HG03442 (cell line): ENCODE measurements around the gene THRAP3.

Experiments
- ATAC-seq: cut with Tn5 transposase; IDR thresholded peaks from one replicate; pipeline ENCODE4 v1.9.1; 2021; ENCODE audit warnings: mild to moderate bottlenecking, moderate library complexity; ENCODE audit not compliant: unreplicated experiment

THRAP3 gene

GRCh38 chr1:36297062-36297461 is 72.8 kb downstream of the THRAP3 start:
- ATAC-seq, result no peak

GRCh38 chr1:36298640-36299039 is 74.4 kb downstream of the THRAP3 start:
- no peak for ATAC-seq

- ATAC-seq, result no peak
Measured at GRCh38 chr1:36300526-36300925, 76.3 kb downstream of the THRAP3 start.

GRCh38 chr1:36301220-36301619 is 77.0 kb downstream of the THRAP3 start:
- ATAC-seq, result no peak

- ATAC-seq, result no peak
Measured at GRCh38 chr1:36303244-36303643, 79.0 kb downstream of the THRAP3 start.

- no peak for ATAC-seq
Measured at GRCh38 chr1:36303650-36304360, 79.6 kb downstream of the THRAP3 start.

- ATAC-seq, result no peak
Measured at GRCh38 chr1:36304521-36304920, 80.3 kb downstream of the THRAP3 start.

- ATAC-seq, result no peak
Measured at GRCh38 chr1:36304970-36305914, 81.0 kb downstream of the THRAP3 start.

GRCh38 chr1:36305915-36306209 is 81.6 kb downstream of the THRAP3 start:
- no peak for ATAC-seq

- ATAC-seq, result peak; percentile 26
Measured at GRCh38 chr1:36306210-36306901, 82.1 kb downstream of the THRAP3 start, which contains the start of gene SH3D21. Gene SH3D21 (plus strand): TSS chr1:36306368. CDS start chr1:36306421, 53 bp downstream.

GRCh38 chr1:36306902-36307456 is 82.7 kb downstream of the THRAP3 start:
- ATAC-seq, result peak; percentile 95

- no peak for ATAC-seq
Measured at GRCh38 chr1:36307601-36308330, 83.5 kb downstream of the THRAP3 start.

GRCh38 chr1:36309397-36309796 is 85.2 kb downstream of the THRAP3 start:
- no peak for ATAC-seq

- ATAC-seq, result no peak
Measured at GRCh38 chr1:36320291-36320761, 96.1 kb downstream of the THRAP3 start.

GRCh38 chr1:36320767-36321118 is 96.5 kb downstream of the THRAP3 start:
- ATAC-seq, result no peak

- no peak for ATAC-seq
Measured at GRCh38 chr1:36321119-36321951, 97.1 kb downstream of the THRAP3 start.

- no peak for ATAC-seq
Measured at GRCh38 chr1:36322041-36322785, 98.0 kb downstream of the THRAP3 start.

- no peak for ATAC-seq
Measured at GRCh38 chr1:36322786-36323635, 98.8 kb downstream of the THRAP3 start.
